NB4 (cell line): ENCODE measurements around the gene DDX42.

ENCODE experiments used
- POLR2A ChIP-seq: IDR thresholded peaks from 2 replicates; pipeline ENCODE4 v1.6.1; 2011; ENCODE audit warnings: mild to moderate bottlenecking; ENCODE audit not compliant: insufficient read length; ENCODE audit errors: extremely low read depth
- TF ChIP-seq, protein P1 (sequence below): IDR thresholded peaks from 2 replicates; pipeline ENCODE4 v1.6.1; 2011; ENCODE audit warnings: low read depth, low read length
- TF ChIP-seq, protein P2 (sequence below): IDR thresholded peaks from one replicate; pipeline ENCODE4 v1.5.1; 2012; ENCODE audit warnings: low read depth, low read length

DNA sequence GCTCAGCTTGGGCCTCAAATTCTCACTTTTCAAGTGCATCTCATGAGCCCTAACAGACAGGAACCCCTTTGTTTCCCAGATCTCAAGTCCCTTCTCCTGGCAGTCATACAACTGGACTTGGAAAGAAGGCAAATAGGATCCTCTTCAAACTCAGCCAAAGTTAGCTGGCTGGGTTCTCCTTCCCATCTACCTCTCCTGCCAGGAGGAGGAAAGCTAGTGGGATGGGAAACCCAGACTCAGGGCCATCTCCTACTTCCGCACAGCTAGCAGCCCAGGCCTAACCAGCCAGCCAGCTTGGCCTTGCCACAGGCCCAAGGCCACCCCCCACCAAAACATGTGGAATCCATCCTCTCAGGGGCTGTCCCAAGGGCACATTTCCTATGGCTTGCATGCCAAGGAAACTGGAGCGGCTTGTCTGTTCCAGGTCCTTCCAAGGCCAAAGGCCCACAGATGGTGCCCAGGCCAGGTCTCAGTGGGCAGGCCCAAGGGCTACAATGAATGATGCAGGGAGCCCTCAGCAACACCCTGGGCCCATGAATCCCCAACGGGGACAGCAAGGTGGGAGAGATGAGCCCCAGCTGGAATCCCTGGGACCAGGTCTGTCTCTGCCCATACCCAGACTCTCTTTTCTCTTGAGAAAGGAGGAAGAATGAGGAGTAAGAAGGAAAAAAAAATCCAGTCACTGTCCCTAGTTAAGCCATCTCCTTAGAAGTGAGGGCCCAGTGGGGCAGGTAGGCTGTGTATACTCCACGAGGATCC, 66.8 kb downstream of the DDX42 start:
- TF ChIP-seq, protein P1, sequence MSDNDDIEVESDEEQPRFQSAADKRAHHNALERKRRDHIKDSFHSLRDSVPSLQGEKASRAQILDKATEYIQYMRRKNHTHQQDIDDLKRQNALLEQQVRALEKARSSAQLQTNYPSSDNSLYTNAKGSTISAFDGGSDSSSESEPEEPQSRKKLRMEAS: no peak
- no peak for TF ChIP-seq POLR2A
- TF ChIP-seq, protein P2, sequence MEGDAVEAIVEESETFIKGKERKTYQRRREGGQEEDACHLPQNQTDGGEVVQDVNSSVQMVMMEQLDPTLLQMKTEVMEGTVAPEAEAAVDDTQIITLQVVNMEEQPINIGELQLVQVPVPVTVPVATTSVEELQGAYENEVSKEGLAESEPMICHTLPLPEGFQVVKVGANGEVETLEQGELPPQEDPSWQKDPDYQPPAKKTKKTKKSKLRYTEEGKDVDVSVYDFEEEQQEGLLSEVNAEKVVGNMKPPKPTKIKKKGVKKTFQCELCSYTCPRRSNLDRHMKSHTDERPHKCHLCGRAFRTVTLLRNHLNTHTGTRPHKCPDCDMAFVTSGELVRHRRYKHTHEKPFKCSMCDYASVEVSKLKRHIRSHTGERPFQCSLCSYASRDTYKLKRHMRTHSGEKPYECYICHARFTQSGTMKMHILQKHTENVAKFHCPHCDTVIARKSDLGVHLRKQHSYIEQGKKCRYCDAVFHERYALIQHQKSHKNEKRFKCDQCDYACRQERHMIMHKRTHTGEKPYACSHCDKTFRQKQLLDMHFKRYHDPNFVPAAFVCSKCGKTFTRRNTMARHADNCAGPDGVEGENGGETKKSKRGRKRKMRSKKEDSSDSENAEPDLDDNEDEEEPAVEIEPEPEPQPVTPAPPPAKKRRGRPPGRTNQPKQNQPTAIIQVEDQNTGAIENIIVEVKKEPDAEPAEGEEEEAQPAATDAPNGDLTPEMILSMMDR: no peak
